NCI-H2029 (cell line): ENCODE measurements around the gene TCF12.
"Not testable (repeated sequence)": the region's sequence is repeated elsewhere in the genome, so short reads cannot be mapped to it uniquely, and the experiment has no call there.

Experiments used
- DNase-seq: peaks from one replicate; lab custom pipeline; 2025; lab: John Stamatoyannopoulos, UW

TCF12 gene

DNA sequence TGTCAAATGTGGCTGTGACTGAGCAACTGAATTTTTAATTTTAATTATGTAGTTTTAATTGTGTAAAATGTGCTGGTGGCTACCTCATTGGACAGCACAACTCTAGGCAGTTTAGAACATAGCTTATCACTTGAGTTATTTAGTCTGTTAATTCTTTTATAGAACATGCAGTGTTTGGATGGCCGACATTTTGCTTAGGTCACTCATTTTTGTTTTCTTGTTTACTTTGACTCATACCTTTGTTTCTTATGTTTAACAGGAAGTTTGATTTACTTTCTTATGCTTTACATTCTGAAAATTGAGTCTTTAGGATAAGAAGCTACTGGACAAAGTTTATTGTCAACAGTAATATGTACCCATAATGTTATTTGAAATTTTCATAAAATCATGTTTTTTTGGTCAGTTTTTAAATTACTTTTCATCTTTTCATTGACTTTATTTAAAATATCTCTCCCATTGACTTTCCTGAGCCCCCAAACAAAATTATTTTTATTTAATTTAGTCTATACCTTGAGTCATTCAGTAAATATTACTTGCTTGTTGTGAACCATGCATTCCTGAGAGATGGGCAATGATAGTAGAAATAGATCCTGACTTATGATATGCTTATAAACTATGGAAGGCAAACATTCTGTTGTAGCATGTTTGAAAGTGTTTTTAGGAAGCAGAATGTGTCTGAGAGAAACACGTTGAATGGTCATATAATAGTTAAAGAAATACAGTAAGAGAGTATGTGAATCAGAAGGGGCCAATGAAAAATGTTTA, 60.6 kb downstream of the TCF12 start:
- no peak for DNase-seq

- no peak for DNase-seq
Measured at GRCh38 chr15:56980473-56980872, 62.0 kb downstream of the TCF12 start.

DNA sequence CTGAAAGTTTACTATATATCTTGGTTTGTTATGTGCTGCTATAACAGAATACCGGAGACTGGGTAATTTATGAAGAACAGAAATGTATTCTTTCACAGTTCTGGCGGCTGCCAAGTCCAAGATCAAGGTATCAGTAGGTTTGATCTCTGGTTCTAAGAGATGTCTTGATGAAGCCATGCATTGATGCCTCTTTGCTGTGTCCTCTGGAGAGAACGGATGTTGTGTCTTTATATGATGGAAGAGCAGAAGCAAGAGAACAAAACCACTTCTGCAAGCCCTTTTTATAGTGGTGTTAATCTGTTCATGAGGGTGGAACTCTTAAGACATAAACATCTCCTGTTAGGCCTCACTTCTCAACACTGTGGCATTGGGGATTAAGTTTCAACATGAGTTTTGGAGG, 62.7 kb downstream of the TCF12 start:
- no peak for DNase-seq

DNA sequence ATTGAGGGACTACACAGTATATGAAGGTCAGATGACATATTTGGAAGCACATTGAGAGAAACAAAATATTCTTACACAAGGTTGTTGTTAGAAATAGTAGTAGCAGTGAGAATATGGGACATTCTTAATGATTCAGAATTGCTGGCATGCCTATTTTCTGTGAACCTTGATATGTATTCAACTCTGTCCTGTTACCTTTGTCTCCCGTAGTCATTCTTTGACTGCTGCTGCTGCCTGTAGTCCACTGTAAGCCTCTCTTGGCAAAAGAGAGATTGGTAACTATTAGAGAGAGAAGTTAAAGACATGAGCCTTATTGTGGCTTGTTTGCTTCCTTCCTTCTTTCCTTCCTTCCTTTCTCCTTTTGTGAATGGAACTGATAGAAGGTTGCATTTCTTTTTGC, 64.5 kb downstream of the TCF12 start:
- no peak for DNase-seq

DNA sequence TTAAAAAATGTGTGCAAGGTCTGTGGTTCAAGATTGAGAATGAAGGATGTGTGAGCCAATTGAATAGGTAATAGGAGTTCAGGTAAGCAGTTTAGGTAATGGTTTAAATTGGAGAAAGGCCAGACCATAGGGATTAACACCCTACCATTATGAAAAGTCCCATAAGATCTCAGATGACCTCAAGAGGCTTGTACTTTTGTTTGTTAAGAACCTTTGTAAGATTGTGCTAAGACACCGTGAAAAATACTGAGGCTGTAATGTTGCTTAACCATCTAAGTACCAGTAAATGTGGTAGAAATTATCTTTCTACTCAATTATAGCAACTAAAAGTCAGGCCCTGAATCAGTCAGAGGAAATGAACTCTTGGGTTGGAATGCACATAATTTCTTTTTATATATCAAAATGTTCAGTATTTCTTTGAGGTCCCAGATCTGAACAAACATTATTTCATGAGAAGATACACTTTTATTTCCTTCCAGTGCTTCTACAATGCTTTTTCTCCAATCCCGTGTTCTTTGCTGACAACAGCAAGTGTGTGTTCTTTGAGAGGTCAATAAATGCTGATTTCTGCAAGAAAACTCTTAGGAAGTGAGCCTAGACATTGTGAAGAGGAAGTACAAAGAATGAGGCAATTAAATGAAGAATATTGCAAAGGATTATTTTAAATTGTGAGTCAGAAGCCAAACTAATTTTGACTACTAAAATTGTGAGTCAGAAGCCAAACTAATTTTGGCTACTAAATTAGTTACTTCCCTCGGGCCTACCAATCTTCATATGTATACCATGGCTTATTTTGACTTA, 66.4 kb downstream of the TCF12 start:
- no peak for DNase-seq

DNA sequence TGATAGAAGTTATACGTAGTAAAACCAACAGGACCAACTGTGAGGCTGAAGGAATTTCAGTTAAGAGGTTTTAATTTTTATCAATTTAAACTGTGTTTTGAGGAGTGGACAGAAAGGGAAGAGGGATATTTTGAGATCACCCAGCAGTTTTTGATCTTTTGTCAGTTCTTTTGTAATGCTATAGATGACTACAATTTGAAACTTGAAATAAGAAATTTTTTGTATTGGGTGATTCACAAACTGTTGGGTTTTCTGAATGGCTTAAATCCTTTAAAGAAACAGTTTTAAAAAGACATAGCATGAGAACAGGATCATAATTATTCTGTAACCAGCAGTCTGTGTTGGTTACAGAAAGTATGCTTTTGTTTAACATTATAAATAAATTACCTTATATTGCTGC, 67.4 kb downstream of the TCF12 start:
- no peak for DNase-seq

- no peak for DNase-seq
Measured at GRCh38 chr15:56987286-56987685, 68.8 kb downstream of the TCF12 start.

DNA sequence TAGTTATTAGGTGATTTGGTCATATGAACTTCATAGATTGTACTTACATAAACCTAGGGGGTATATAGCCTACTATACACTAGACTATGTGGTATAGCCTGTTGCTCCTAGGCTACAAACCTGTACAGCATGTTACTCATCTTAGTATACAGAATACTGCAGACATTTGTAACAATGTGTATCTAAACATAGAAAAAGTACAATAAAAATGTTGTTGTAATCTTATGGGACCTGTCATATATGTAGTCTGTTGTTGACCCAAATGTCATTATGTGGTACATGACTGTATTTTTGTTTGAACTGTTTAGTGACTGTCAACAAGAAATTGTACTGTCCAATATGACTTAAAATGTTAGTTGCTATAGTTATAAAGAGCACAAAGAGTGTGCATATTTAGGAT, 69.8 kb downstream of the TCF12 start:
- no peak for DNase-seq

GRCh38 chr15:56989411-56989924, 71.0 kb downstream of the TCF12 start:
- no peak for DNase-seq

- DNase-seq, result no peak
Measured at GRCh38 chr15:56991017-56991416, 72.6 kb downstream of the TCF12 start.

- DNase-seq, result no peak
Measured at GRCh38 chr15:56992725-56993124, 74.3 kb downstream of the TCF12 start.

DNA sequence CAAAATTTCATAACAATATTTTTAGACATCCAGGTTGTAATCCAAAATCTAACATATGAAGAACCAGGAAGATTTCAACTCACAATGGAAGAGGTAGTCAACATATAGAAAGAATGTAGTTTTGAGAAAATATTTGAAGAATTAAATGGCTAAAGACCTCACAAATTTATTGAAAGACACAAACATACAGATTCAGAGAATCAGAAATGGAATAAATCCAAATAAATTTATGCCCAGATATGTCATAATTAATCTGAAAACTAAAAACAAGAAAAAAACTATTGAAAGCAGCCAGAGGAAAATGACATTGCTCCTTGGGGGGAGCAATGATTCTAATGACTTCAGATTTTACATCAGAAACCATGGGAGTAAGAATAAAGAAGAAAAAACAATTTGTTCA, 75.8 kb downstream of the TCF12 start:
- DNase-seq, result no peak

DNA sequence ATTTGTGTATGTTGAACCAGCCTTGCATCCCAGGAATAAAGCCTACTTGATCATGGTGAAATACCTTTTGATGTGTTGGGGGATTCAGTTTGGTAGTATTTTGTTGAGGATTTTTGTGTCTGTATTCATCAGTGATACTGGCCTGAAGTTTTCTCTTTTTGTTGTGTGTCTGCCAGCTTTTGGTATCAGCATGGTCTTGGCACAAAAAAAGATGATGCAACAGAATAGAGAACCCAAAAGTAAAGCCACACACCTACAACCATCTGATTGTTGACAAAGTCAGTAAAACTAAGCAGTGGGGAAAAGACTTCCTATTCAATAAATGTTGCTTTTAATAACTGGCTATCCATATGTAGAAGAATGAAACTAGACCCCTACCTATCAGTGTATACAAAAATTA, 77.6 kb downstream of the TCF12 start:
- DNase-seq, result no peak

GRCh38 chr15:56996746-56997470, 78.5 kb downstream of the TCF12 start:
- no peak for DNase-seq

DNA sequence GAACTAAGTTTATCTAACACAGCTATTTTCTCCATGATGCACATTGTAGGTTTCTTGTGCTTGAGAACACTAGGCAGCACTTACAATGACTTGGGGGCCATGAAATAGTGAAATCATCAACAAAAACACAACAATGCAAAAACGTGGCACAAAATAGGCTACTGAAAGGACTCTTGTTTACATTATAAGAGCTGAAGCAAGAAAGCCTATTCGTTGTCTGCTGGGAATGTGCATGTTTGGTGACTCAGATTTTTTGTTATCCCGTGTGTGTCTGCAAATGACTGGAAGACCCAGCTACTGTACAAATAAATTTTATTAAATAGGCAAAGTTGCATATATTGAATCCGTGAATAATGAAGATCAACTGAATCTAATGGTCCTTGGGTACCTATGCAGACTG, 85.0 kb downstream of the TCF12 start:
- DNase-seq, result no peak

GRCh38 chr15:57005244-57005643, 86.8 kb downstream of the TCF12 start:
- DNase-seq, result no peak

DNA sequence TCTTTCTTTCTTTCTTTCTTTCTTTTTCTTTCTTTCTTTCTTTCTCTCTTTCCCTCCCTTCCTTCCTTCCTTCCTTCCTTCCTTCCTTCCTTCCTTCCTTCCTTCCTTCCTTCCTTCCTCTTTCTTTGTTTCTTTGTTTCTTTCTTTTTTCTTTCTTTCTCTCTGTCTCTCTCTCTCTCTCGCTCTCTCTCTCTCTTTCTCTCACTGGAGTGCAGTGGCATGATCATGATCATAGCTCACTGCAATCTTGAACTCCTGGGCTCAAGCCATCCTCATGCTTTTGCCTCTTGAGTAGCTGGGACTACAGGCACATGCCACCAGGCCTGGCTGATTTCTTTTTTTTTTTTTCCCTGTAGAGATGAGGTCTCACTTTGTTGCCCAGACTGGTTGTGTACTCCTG, 89.4 kb downstream of the TCF12 start:
- DNase-seq, result not testable (repeated sequence)

- DNase-seq, result no peak
Measured at GRCh38 chr15:57010724-57011123, 92.3 kb downstream of the TCF12 start.

GRCh38 chr15:57012556-57012955, 94.1 kb downstream of the TCF12 start:
- DNase-seq, result no peak

- not testable (repeated sequence) for DNase-seq
Measured at GRCh38 chr15:57014896-57015295, 96.5 kb downstream of the TCF12 start.

DNA sequence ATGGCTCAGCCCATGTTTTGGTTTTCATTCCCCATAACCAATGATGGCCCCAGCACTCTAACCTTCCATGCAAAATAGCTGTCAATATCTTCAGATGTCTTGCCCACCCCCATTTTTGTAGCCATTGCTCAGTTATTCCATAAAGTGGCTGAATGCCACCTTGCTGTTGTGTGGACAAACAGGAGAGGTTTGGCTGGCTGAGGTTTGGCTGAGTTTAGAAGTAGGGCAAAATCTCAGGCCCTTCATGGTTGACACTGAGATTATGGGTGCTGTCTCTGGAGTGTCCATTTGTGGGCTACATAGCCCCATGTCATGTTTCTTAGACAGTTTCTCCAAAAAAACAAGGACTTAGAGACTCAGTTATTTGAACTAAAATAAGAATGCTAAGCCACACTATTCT, 96.9 kb downstream of the TCF12 start:
- no peak for DNase-seq

DNA sequence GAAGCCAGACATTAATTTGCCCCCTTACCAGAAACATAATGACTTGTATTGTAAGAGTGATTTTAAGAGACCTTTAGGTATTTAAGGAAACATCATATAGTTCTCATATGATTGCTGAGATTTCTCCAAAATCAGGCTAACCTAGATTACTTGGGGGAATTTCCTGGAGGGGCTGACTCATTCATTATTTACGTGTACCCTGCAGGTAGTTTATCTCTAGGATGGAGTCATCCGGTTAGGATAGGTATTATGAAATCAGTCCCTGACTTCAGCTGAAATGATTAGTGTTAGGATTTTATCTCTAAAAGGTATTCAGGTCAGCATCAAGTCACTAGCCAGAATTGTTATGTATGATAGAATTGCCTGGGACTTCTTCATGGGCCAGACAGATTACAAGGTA, 97.5 kb downstream of the TCF12 start:
- no peak for DNase-seq

DNA sequence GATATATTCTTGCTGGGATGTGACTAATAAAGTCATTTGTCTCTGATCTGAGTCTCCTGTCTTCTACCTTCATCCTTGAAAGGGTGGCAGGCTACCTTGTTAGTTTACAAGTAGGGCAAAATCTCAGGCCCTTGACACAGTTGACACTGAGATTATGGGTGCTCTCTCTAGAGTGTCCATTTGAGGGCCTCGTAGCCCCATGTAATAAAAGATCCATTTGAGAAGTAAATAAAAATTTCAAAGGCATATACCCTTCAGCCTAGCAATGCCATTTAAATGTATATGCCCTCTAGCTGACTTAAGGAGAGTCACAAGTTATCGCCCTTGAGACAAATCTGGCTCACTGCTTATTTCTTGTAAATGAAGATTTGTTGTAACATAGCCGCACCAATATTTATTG, 98.6 kb downstream of the TCF12 start:
- DNase-seq, result no peak
